Raji (cell line): ENCODE results near the gene EHD3.

Experiments used
- POLR2A ChIP-seq: IDR thresholded peaks from 2 replicates; pipeline ENCODE4 v1.6.1; 2011; ENCODE audit warnings: low read depth, low read length, control low read depth; ENCODE audit not compliant: insufficient read depth

The EHD3 gene

GRCh38 chr2:31256611-31257382, 22.8 kb downstream of the EHD3 start:
- TF ChIP-seq POLR2A, result no peak

- no peak for TF ChIP-seq POLR2A
These were observed 24.4 kb downstream of the EHD3 start for GRCh38 chr2:31258351-31258750.

- no peak for TF ChIP-seq POLR2A
These were observed 25.1 kb downstream of the EHD3 start for GRCh38 chr2:31259075-31259474.

- TF ChIP-seq POLR2A, result no peak
These were observed 26.9 kb downstream of the EHD3 start for GRCh38 chr2:31260870-31261269.

GRCh38 chr2:31263636-31264190, 29.8 kb downstream of the EHD3 start:
- TF ChIP-seq POLR2A, result no peak

- no peak for TF ChIP-seq POLR2A
These were observed 31.3 kb downstream of the EHD3 start for GRCh38 chr2:31265234-31265633.

GRCh38 chr2:31266804-31267203, 32.9 kb downstream of the EHD3 start:
- TF ChIP-seq POLR2A, result no peak

GRCh38 chr2:31267437-31268120, 33.6 kb downstream of the EHD3 start:
- no peak for TF ChIP-seq POLR2A

- no peak for TF ChIP-seq POLR2A
These were observed 34.4 kb downstream of the EHD3 start for GRCh38 chr2:31268344-31268743.

GRCh38 chr2:31269087-31269486, 35.1 kb downstream of the EHD3 start:
- TF ChIP-seq POLR2A, result no peak

- TF ChIP-seq POLR2A, result no peak
These were observed 36.2 kb downstream of the EHD3 start for GRCh38 chr2:31270131-31270530.

GRCh38 chr2:31270822-31271231, 36.9 kb downstream of the EHD3 start:
- TF ChIP-seq POLR2A, result no peak

GRCh38 chr2:31271851-31272267, 37.9 kb downstream of the EHD3 start:
- no peak for TF ChIP-seq POLR2A

- TF ChIP-seq POLR2A, result no peak
These were observed 40.6 kb downstream of the EHD3 start for GRCh38 chr2:31274401-31275075.

GRCh38 chr2:31275976-31276375, 42.0 kb downstream of the EHD3 start:
- no peak for TF ChIP-seq POLR2A

- no peak for TF ChIP-seq POLR2A
These were observed 43.7 kb downstream of the EHD3 start for GRCh38 chr2:31277621-31278020.
